ENCODE results near the gene SLC4A5.
A peak's percentile ranks its signal among the peaks of the same experiment; 100 is the strongest.
"Not testable (repeated sequence)": the region's sequence is repeated elsewhere in the genome, so short reads cannot be mapped to it uniquely, and the experiment has no call there.

SLC4A5 gene

DNA sequence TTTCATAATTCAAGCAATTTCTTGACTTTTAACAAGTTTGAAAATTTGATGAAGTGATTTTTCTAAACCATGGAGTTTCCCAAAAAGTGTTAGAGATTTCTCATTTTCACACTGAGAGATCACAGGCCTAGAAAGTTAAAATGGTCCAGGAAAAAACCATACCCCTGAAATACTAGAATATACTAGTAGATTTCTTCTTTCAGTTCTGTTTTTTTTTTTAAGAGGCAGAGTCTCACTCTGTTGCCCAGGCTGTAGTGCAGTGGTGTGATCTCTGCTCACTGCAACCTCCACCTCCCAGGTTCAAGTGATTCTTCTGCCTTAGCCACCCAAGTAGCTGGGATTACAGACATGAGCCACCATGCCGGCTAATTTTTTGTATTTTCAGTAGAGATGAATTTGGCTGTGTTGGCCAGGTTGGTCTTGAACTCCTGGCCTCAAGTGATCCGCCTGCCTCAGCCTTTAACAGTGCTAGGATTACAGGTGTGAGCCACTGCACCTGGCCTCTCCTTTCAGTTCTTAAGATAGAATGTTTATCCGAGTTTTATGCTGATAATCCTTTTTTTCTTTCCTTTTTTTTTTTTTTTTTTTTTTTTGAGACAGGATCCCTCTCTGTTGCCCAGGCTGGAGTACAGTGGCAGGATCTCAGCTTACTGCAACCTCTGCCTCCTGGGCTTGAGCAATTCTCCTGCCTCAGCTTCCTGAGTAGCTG is 130.4 kb downstream of the SLC4A5 start:
- FAIRE-seq, result no peak

DNA sequence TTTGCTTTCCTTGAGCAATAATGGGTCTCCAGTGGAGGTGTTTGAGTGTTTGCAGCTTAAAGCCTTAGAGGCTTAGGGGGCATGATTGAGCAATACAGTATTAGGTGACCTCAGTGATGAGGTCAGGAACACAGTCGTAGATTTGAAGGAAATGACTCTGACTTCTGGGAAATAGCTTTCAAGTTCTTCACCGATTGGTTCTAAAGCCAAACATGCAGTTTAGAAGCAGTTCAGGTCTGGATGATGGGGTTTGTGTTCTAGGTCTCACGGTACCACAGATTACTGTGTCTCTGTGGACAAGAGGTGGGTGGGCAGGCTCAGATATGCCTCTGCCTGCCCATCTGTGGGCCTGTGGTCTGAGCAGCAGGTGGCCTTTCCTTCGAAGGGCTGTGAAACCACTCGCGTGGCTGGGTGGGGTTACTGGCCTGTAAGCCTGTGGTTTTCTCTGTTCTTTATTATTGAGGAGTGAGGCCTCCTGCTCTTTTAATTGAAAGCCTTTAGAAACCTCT is 137.0 kb downstream of the SLC4A5 start:
- FAIRE-seq (peak; percentile 89), DNase-seq (ENCODE audit: extremely low spot score, insufficient read length, low read depth) (peak; percentile 38)

More for the DNA sequence above, 130.4 kb downstream of the SLC4A5 start:
- DNase-seq (ENCODE audit: extremely low spot score, insufficient read length, low read depth), result no peak

DNA sequence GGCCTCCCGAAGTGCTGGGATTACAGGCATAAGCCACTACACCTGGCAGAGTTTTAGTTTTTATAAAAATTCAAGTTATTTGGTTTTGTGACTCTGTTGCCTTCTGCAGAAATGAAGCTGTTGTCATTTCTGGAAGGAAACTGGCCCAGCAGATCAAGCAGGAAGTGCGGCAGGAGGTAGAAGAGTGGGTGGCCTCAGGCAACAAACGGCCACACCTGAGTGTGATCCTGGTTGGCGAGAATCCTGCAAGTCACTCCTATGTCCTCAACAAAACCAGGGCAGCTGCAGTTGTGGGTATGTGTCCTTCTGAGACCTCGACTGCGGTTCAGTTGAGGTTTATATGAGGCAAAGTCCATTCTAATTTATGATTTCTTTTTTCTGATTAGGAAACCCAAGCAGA is 137.6 kb downstream of the SLC4A5 start:
- no peak for DNase-seq (ENCODE audit: extremely low spot score, insufficient read length, low read depth)
- FAIRE-seq, result peak; percentile 66

DNA sequence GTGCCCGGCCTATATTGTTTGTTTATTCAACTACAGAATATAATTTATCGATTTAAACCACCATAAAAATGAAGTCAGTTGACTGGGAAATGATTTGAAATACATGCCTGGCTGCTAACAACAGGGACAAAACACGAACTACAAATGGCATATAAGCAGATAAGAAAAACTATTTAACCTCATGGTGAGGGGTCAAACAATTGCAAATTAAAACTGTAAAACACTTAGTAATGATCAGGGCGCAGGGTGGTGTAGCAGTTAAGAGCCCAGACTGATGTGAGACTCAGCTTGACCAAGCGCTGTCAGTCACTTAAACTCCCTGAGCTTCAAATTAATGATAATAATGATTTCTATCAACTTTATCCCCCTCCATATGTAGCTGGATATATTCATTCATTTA is 138.1 kb downstream of the SLC4A5 start:
- DNase-seq (ENCODE audit: extremely low spot score, insufficient read length, low read depth) (no peak), FAIRE-seq (no peak)

DNA sequence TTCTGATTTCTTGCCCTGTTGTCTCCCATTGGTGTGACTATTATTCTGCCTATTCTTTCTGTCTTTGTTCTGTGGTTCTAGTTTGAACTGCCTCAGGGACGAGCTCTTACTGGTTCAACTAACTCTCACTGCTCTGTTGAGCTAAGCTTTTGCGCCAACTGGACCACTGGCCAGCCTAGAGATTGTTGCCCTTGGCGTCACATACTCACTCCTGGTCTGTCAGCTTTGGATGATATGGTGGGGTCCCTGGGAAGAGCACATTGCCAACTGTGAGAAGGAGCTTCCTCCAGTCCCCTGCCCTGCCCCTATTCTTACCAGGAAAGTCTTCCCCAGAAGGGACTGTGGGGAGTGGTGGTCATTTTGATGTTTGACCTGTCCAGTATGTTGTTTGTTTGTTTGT is 138.8 kb downstream of the SLC4A5 start:
- no peak for DNase-seq (ENCODE audit: extremely low spot score, insufficient read length, low read depth)

DNA sequence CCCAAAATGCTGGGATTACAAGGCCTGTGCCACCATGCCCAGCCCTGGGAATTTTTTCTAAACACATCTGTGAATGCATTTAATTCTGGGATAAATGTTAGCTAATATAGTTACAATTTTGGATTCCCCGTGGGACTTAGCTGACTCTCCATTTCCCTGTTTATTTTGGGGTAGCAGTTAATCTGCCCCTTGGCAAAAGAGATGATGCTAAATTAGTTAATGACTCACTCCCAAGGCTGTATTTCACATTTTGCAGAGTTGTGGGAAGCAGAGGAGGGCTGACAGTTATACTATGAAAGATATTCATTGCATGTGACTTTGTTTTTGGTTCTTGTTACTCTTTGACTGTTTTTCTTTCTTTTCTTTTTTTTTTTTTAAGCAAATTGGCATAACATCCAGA is 141.6 kb downstream of the SLC4A5 start:
- FAIRE-seq (no peak), DNase-seq (ENCODE audit: extremely low spot score, insufficient read length, low read depth) (no peak)

More for the DNA sequence above, 138.8 kb downstream of the SLC4A5 start:
- no peak for FAIRE-seq

DNA sequence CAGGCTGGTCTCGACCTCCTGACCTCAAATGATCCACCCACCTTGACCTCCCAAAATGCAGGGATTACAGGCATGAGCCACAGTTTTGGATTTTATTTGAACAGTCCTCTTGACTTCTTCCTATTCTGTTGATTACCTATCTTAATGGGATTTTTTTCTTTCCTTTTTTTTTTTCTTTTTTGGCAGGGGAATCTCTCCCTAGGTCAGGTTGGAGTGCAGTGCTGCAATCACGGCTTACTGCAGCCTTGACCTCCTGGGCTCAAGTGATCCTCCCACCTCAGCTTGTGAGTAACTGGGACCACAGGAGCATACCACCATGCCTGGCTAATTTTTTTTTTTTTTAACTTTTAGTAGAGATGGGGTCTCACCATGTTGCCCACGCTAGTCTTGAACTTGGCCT is 142.0 kb downstream of the SLC4A5 start:
- DNase-seq (ENCODE audit: extremely low spot score, insufficient read length, low read depth), result no peak
- no peak for FAIRE-seq

DNA sequence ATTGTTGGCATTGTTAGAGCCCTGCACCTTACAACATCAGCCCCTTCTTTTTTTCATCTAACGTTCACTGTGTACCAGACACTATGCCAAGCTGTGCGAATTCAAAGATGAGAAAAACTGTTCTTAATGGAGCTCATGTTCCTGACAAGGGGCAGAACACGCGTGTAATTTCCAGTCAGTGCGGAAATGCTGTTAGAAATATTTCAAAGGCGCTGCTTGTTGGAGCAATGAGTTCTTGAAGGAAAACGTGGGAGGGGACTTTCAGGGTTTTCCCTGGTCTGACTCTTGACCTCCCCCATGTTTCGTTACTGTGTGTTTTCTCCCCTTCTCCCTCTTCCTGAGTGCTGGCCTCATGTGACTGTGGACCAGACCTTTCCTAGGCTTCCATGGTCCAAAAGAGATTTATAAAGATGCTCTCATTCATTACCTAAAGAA is 143.3 kb downstream of the SLC4A5 start:
- DNase-seq (ENCODE audit: extremely low spot score, insufficient read length, low read depth), result no peak
- peak; percentile 55 for FAIRE-seq

DNA sequence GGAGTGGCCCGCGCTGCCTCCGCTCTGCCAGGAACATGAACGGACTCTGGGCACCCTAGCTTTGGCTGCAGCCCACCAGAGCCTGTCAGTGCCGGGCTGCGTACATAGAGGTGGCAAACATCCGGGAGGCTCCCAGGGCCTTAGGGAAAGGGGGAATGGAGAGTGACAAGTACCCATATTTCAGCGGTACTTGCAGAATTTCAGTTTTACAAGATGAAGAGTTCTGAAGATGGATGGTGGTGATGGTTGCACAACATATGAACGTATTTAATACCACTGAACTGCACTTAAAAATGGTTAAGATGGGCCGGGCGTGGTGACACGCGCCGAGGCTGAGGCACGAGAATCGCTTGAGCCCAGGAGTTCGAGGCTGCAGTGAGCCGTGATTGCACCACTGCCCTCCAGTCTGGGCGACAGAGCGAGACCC is 143.9 kb downstream of the SLC4A5 start:
- DNase-seq (ENCODE audit: extremely low spot score, insufficient read length, low read depth) (no peak), FAIRE-seq (no peak)

DNA sequence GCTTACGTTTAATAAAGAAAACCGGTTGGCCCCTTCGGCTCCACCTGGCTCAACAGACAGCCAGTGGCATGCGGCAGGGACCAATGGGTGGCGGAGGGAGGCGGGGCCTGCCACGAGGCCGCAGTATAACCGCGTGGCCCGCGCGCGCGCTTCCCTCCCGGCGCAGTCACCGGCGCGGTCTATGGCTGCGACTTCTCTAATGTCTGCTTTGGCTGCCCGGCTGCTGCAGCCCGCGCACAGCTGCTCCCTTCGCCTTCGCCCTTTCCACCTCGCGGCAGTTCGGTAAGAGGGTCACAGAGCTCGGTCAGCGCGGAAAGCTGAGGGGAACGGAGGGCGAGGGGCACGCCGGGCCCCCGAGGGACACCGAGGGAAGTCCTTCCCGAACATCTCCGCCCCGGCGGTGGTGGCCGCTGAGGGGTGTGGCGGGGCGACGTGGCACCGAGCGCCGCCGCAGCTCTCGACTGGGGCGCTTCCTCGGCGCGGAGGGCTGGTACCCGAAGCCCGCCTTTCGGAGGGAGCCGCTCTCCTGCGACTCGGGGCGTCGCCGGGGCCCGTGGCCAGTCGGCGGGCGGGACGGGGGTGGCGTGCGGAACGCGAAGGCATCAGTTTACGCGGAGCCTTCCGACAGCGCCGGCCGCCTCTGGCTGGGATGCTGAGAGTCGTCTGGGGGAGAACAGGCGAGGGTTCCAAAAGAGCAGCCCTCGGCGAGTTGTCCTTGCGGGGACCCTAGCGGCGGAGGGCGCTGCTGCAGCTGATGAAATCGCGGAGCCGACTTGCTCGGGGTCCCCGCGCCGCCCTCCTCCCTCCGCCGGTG is 144.5 kb downstream of the SLC4A5 start, which contains the start of gene MTHFD2:
Gene MTHFD2 (plus strand): TSS at position 155 of the 814 bp plus-strand sequence. CDS start 27 bp downstream, at position 182.
- FAIRE-seq, result peak; percentile 95
- peak; percentile 91 for DNase-seq (ENCODE audit: extremely low spot score, insufficient read length, low read depth)

DNA sequence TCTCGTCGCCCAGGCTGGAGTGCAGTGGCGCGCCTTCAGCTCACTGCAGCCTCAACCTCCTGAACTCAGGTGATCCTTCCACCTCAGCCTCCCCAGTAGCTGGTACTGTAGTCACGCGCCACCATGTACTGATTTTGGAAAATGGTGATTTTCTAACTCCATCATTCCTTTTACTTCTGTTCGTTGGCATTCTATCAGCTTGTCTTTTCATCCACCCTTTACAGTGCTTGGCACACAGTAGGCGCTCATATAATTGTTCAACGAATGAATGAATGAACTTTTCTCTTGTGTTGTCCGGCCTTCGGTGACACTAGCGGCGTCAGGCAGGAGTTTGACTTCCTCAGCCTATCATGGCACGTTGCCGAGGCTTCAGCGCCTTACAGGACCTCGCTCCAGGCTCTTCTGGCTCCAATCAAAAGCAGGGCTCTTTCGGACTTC is 145.2 kb downstream of the SLC4A5 start:
- FAIRE-seq (no peak), DNase-seq (ENCODE audit: extremely low spot score, insufficient read length, low read depth) (no peak)

DNA sequence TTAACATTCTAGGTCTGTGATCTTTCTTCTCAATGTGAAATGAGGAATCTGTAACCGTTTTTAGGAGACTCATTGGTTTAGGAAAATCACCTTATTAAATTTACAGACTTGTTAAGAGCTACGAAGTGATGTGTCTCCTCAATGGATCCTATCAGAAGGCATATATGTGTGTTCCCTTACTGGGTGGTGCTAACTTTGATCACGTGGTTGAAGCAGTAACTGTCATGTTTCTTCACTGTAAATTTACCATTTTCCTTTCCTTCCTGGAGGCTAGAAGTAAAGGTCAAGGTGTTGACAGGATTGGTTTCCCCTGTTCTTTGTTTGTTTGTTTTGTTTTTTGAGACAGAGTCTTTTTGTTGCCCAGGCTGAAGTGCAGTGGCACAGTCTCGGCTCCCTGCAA is 146.2 kb downstream of the SLC4A5 start:
- FAIRE-seq, result no peak
- DNase-seq (ENCODE audit: extremely low spot score, insufficient read length, low read depth), result no peak

DNA sequence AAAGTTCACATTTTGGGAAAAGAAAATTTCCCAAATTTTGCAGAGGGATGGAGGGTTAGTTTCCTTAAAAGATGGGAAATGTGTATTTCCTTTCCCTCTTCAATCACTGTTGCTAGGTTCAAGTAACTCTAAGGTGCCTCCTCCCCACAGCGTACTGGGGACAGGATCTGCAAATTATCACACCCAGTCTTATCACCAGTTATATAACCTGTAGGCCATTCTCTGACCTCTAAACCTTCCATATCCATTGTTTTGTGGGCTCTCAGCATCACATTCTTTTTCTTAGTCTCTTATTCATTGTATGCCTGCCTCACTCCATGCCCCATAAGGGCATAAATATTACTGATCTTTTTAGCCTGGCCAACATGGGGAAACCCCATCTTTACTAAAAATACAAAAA is 148.4 kb downstream of the SLC4A5 start:
- DNase-seq (ENCODE audit: extremely low spot score, insufficient read length, low read depth) (no peak), FAIRE-seq (no peak)

DNA sequence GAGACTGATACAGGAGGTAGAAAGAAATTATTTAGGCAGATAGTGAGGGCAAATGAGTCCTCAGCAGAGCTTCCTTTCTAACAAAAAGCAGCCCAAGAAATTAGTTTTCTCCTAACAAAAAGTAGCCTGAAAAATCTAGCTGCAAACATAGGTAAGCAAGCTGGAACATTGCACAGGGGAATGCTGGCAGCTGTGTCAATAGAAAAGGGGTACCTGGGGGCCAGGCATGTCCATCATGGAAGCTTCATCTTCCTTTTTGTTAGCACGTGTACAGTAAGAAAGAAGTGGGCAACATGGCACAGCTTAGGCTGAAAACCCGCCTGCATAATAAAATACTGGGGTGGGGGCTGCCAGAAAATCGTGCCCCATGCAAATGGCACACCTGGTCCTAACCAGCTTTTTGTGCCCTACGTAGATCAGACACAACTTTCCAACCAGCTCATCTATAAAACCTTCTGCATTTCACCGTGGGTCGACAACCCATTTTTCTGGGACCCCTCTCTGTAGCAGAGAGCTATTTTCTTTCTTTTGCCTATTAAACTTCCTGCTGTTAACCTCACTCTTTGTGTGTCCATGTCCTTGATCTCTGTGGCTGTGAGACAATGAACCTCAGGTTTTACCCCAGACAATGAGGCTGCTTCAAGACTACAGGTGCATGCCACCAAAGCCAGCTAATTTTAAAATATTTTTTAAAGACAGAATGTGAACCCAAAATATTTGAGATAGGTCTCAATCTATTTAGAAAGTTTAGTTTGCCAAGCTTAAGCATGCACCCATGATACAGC is 151.4 kb downstream of the SLC4A5 start:
- DNase-seq (ENCODE audit: extremely low spot score, insufficient read length, low read depth), result no peak

DNA sequence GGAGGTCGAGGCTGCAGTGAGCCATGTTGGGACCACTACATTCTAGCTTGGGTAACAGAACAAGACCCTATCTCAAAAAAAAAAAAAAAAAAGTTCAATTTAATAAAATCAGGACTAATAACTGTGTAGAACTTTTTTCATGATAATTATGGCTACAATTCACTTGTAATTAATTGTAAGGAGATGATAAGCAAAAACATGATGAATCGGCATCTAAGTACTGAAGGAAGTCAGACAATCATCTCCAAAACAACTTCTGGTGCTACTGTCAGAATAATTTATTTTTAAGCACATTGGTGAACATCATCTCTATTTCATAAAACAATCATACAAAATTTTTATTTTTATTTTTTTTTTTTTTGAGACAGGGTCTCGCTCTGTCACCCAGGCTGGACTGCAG is 154.5 kb downstream of the SLC4A5 start:
- FAIRE-seq, result no peak
- no peak for DNase-seq (ENCODE audit: extremely low spot score, insufficient read length, low read depth)

More for the DNA sequence above, 151.4 kb downstream of the SLC4A5 start:
- FAIRE-seq, result no peak

DNA sequence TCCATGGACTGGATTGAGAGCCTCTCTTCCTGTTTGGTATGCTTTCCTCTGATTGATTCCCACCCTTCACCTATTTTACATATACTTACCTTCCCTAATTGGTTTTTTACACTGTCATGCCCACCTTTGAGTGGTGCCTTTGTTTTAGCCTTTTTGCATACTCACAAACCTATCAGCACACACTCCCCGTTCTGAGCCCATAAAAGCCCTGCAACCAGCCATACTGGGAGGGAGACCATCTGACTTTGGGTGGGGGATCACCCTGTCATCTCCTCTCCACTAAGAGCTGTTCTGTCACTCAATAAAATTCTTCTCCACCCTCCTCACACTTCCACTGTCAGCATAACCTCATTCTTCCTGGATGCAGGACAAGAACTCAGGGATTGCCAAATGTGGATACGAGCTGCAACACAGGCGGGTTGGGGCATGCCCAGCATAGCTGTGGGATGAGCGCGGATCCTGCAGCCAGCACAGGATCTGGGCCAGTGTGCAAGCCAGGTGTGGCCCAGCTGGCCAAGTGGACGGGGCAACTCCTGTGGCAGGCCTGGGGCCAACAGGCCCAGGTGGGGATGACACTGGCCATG is 155.1 kb downstream of the SLC4A5 start:
- FAIRE-seq (no peak), DNase-seq (ENCODE audit: extremely low spot score, insufficient read length, low read depth) (no peak)

DNA sequence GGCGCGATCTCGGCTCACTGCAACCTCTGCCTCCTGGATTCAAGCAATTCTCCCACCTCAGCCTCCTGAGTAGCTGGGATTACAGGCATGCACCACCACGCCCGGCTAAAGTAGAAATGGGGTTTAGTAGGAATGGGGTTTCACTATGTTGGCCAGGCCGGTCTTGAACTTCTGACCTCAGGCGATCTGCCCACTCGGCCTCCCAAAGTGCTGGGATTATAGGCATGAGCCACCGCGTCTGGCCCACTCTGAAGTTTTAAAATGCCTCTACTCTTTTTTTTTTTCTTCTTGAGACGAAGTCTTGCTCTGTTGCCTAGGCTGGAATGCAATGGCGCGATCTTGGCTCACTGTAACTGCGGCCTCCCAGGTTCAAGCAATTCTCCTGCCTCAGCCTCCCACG is 156.5 kb downstream of the SLC4A5 start:
- FAIRE-seq; DNase-seq (ENCODE audit: extremely low spot score, insufficient read length, low read depth): not testable (repeated sequence)

DNA sequence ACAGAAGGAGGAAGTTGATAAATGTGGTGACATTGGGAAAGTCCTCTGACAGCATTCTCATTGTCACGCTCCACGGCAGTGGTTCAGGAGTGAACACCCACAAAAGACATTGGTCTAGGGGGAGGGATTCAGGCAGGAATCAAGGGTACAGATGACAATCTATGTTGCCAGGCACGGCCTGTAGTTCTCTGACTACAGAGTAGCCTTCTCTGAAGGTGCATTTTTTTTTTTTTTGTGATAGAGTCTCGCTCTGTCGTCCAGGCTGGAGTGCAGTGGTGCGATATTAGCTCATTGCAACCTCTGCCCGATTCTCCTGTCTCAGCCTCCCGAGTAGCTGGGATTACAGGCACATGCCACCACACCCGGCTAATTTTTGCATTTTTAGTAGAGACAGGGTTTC is 157.2 kb downstream of the SLC4A5 start:
- peak; percentile 89 for FAIRE-seq
- DNase-seq (ENCODE audit: extremely low spot score, insufficient read length, low read depth), result peak; percentile 48

DNA sequence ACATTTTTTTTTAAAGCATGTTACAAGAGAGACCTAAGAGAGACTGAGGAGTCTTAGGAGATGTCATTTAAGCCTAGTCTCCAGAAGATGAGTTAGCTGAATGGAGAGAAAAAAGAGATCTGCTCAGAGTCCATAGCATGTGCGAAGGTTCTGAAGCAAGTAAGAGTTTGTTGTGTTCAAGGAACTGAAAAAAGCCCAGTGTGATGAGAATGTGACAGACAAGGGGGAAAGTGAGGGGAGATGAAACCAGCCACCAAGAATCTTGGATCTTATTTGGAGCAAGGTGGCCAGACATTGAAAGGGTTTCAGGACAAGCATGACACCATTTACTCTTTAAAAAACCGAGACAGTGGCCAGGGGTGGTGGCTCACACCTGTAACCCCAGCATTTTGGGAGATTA is 159.3 kb downstream of the SLC4A5 start:
- FAIRE-seq, result peak; percentile 57
- DNase-seq (ENCODE audit: extremely low spot score, insufficient read length, low read depth), result no peak

DNA sequence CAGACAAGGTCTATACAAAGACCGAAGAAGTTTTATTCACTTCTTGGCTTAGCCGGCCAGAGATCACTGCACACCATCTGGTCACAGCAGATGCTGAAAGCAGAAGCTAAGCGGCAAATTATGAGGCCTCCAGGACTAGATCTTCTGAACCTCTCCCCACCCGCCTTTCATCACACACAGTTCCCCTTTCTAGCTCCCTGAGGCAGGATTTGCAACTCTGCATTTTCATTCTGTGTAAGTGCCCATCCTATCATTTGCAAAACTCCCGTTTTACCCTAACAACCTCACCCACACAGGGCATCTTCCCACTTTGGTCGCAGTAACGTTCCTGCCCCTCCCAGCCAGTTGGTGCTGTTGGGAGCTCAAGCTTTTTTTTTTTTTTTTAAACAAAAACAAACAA is 161.5 kb downstream of the SLC4A5 start:
- FAIRE-seq (peak; percentile 94), DNase-seq (ENCODE audit: extremely low spot score, insufficient read length, low read depth) (peak; percentile 15)
